Hepatocyte (in vitro differentiated cells): ENCODE measurements around the gene PER2. TPM values are rescaled to one million over a fixed set of nuclear protein-coding genes. Genes with fewer than 3 reads are reported as not detected.

ENCODE experiments used
- DNase-seq: peaks from one replicate; pipeline ENCODE4 v3.0.0-alpha.2; 2016; ENCODE audit warnings: low spot score
- H2AFZ ChIP-seq: fragments of 200-600 bp; sonication (generic); 2 replicates; pipeline ENCODE4 v1.6.0; 2016; ENCODE audit warnings: antibody characterized with exemption, mild to moderate bottlenecking
- H3K27ac ChIP-seq: fragments of 200-600 bp; sonication (generic); 2 replicates; pipeline ENCODE4 v1.5.1; 2016; ENCODE audit warnings: mild to moderate bottlenecking
- H3K27me3 ChIP-seq: fragments of 200-600 bp; sonication (generic); 2 replicates; pipeline ENCODE4 v1.6.1; 2016
- H3K36me3 ChIP-seq: fragments of 200-600 bp; sonication (generic); replicated peaks from 2 replicates; pipeline ENCODE4 v1.5.1; 2016; ENCODE audit warnings: low read depth; ENCODE audit not compliant: insufficient read depth
- H3K4me1 ChIP-seq: fragments of 200-600 bp; sonication (generic); 2 replicates; pipeline ENCODE4 v1.5.1; 2016; ENCODE audit warnings: mild to moderate bottlenecking, moderate library complexity; ENCODE audit not compliant: insufficient read depth
- H3K4me2 ChIP-seq: fragments of 200-600 bp; sonication (generic); 2 replicates; pipeline ENCODE4 v1.6.0; 2016
- H3K4me3 ChIP-seq: fragments of 200-600 bp; sonication (generic); 2 replicates; pipeline ENCODE4 v1.5.1; 2016; ENCODE audit warnings: mild to moderate bottlenecking
- H3K79me2 ChIP-seq: fragments of 200-600 bp; sonication (generic); 2 replicates; pipeline ENCODE4 v1.6.0; 2017; ENCODE audit warnings: mild to moderate bottlenecking
- H3K9me2 ChIP-seq: fragments of 200-600 bp; sonication (generic); replicated peaks from 2 replicates; pipeline ENCODE4 v1.6.0; 2017; ENCODE audit warnings: mild to moderate bottlenecking; ENCODE audit not compliant: insufficient read depth
- H3K9me3 ChIP-seq: fragments of 200-600 bp; sonication (generic); 2 replicates; pipeline ENCODE4 v1.5.1; 2016; ENCODE audit warnings: low read depth, mild to moderate bottlenecking
- H4K20me1 ChIP-seq: fragments of 200-600 bp; sonication (generic); 2 replicates; pipeline ENCODE4 v1.6.0; 2016; ENCODE audit warnings: mild to moderate bottlenecking; ENCODE audit not compliant: insufficient read depth, poor library complexity, severe bottlenecking
- EZH2 ChIP-seq: fragments of 200-600 bp; sonication (generic); IDR thresholded peaks from 2 replicates; pipeline ENCODE4 v1.6.1; 2016; ENCODE audit warnings: antibody characterized with exemption, mild to moderate bottlenecking, borderline replicate concordance
- EZH2phosphoT487 ChIP-seq: fragments of 200-600 bp; sonication (generic); IDR thresholded peaks from one replicate; pipeline ENCODE4 v1.6.1; 2018; ENCODE audit warnings: antibody characterized with exemption, mild to moderate bottlenecking, low read depth, moderate library complexity; ENCODE audit not compliant: unreplicated experiment, severe bottlenecking
- WGBS: methylation state at CpG from one replicate; pipeline ENCODE4 v1.1.6; 2016; ENCODE audit warnings: low lambda C conversion rate; ENCODE audit errors: missing lambda C conversion rate; 5-methylcytosine and 5-hydroxymethylcytosine counted together
- polyA plus RNA-seq: library from polyadenylated mRNA; unstranded; fragments of >200 nt; fragmentation: Nextera tagmentation; extraction: Ambion mirVana; gene quantifications from 2 replicates; pipeline ENCODE4 v1.2.1, GENCODE V29; 2016
- total RNA-seq: library from RNA; depleted of rRNA; stranded (reverse); fragments of >200 nt; gene quantifications from 2 replicates; pipeline ENCODE4 v1.2.3, GENCODE V29; 2014
- TF ChIP-seq, protein P1 (sequence below): fragments of 200-600 bp; sonication (generic); IDR thresholded peaks from 2 replicates; pipeline ENCODE4 v1.5.1; 2016; ENCODE audit warnings: antibody characterized with exemption, mild to moderate bottlenecking; ENCODE audit not compliant: poor library complexity

Gene PER2
- total and polyA plus RNA-seq, 2 experiments from 2014 or later, result 6.0 to 8.9 TPM

DNA sequence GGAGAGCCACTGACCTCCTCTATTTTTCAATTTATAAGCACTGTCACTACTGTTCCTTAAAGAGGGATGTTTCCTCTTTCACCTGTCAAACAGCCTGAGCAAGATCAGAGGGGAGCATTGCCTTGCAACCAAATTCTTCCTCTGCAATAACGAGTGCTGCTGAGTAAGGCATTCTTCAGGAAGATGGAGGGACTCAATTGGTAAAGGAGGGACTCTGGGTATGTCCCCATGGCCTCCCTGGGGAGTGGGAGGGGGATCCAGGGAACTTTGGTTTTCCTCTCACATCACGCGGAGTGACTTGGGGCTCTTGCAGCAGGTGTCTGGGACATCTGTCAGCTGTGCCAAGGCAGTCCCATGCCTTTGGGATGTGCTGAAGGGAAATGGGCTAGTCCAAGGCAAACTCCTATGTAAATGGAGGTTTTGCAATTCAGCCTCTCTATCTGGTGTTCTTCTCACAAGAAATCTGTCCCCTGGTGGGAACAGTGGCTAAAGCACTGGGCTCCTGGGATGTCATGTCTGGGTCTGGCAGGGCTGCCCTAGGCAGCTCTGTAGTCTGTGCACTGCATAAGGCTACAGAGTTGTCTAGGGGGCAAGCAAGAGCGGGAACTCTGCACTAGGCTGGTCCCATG lies 34.2 kb downstream of the PER2 start:
- H3K9me3 ChIP-seq, result no peaks in the 10 kb centered on the region
- no peaks in the 10 kb centered on the region for H3K79me2 ChIP-seq
- H3K4me1 ChIP-seq, result no peaks in the 10 kb centered on the region
- H3K4me3 ChIP-seq, result no peak overlapping the region
- no peaks in the 10 kb centered on the region for H4K20me1 ChIP-seq
- no peak overlapping the region for H3K4me2 ChIP-seq
- 82% methylated on average over 4 of the region's 4 CpGs for WGBS
- no peak overlapping the region for H2AFZ ChIP-seq
- TF ChIP-seq, protein P1, sequence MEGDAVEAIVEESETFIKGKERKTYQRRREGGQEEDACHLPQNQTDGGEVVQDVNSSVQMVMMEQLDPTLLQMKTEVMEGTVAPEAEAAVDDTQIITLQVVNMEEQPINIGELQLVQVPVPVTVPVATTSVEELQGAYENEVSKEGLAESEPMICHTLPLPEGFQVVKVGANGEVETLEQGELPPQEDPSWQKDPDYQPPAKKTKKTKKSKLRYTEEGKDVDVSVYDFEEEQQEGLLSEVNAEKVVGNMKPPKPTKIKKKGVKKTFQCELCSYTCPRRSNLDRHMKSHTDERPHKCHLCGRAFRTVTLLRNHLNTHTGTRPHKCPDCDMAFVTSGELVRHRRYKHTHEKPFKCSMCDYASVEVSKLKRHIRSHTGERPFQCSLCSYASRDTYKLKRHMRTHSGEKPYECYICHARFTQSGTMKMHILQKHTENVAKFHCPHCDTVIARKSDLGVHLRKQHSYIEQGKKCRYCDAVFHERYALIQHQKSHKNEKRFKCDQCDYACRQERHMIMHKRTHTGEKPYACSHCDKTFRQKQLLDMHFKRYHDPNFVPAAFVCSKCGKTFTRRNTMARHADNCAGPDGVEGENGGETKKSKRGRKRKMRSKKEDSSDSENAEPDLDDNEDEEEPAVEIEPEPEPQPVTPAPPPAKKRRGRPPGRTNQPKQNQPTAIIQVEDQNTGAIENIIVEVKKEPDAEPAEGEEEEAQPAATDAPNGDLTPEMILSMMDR, result no peak
- TF ChIP-seq EZH2phosphoT487, result no peak
- no peak for TF ChIP-seq EZH2
- DNase-seq, result no peak
- H3K27ac ChIP-seq, result no peak overlapping the region
- no peaks in the 10 kb centered on the region for H3K36me3 ChIP-seq
- no peaks in the 10 kb centered on the region for H3K27me3 ChIP-seq
- H3K9me2 ChIP-seq, result no peaks in the 10 kb centered on the region

DNA sequence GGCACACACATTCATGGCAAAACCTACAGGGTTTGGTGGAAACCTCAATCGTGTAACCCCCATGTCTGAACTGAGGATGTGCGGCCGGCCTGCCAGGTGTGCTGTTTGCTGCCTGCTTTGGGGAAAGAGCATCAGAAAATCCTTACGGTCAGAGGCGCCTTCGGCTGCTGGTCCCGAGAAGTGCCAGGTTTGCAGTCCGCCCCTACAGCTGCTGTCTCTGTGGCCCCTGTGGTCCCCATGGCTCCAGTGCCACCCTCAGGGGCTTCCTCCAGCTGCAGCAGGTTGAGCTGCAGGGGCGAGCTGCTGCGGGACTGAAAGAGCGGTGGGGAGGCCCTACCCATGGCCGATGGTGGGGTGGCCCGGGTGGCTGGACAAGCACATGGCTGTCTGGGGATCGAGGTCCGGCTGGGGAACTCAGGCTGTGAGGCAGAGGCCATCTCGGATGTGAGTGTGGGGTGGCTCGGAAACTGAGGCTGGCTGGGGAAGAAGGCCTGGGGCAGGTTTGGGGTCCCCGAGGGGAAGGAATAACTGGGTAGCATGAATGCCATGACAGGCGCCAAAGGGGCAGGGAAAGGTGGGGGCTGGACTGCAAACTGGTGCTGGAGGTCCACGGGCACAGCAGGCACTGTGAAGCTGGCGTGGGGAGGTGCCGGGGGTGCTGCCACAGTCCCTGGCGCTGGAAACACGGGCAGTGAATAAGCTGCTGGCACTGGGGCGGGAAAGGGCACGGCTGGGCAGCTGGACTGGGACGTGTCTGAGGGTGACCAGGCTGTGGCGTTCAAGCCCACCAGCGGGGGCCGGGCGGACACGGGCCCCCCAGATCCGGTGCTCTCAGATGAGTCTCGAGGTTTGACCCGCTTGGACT lies 35.4 kb downstream of the PER2 start:
- H3K4me3 ChIP-seq, result no peak overlapping the region
- TF ChIP-seq EZH2 (no peak), EZH2phosphoT487 (no peak)
- TF ChIP-seq, protein P1, result no peak
- H3K27ac ChIP-seq, result no peak overlapping the region
- no peaks in the 10 kb centered on the region for H3K79me2 ChIP-seq
- H4K20me1 ChIP-seq, result no peaks in the 10 kb centered on the region
- WGBS, result 97% methylated on average over 35 of the region's 35 CpGs
- H3K9me3 ChIP-seq, result no peaks in the 10 kb centered on the region
- no peaks in the 10 kb centered on the region for H3K9me2 ChIP-seq
- no peak for DNase-seq
- no peak overlapping the region for H2AFZ ChIP-seq
- no peak overlapping the region for H3K4me2 ChIP-seq
- no peaks in the 10 kb centered on the region for H3K4me1 ChIP-seq
- H3K36me3 ChIP-seq, result no peaks in the 10 kb centered on the region
- no peaks in the 10 kb centered on the region for H3K27me3 ChIP-seq

DNA sequence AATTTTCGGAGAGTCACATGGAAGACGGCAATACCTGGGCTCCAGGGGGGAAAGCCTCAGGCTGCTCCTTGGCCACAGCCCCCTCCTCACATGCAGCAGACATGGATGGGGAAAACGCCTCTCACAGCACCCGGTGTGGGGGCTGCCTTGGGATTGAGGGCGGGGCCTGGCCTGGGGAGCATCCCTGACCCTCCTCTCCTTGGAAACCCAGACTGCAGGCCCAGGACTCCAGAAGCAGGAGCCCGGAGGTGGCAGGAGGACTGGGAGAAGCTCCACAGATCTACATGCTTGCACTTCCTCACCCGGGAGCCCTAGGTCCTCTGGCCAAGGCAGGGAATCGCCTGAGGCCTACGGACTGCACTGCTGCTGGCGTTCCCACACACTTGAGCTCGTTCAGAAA lies 36.4 kb downstream of the PER2 start:
- WGBS, result 89% methylated on average over 11 of the region's 11 CpGs
- H3K9me2 ChIP-seq, result no peaks in the 10 kb centered on the region
- H3K9me3 ChIP-seq, result no peaks in the 10 kb centered on the region
- TF ChIP-seq EZH2 (no peak), EZH2phosphoT487 (no peak)
- TF ChIP-seq, protein P1, result no peak
- H3K4me1 ChIP-seq, result no peaks in the 10 kb centered on the region
- H3K4me3 ChIP-seq, result no peak overlapping the region
- H3K79me2 ChIP-seq, result no peaks in the 10 kb centered on the region
- H3K27ac ChIP-seq, result no peak overlapping the region
- DNase-seq, result no peak
- no peaks in the 10 kb centered on the region for H4K20me1 ChIP-seq
- no peak overlapping the region for H2AFZ ChIP-seq
- H3K36me3 ChIP-seq, result no peaks in the 10 kb centered on the region
- no peak overlapping the region for H3K4me2 ChIP-seq
- H3K27me3 ChIP-seq, result no peaks in the 10 kb centered on the region
